IgD-negative memory B cell (primary cell): ENCODE measurements around the gene CAST. TPM values are rescaled to one million over a fixed set of nuclear protein-coding genes. Genes with fewer than 3 reads are reported as not detected.

ENCODE experiments used
- H3K27ac Mint-ChIP-seq, 3 donors: one replicate each; pipeline ENCODE4 v1.8.0; 2020 to 2022; ENCODE audit warnings: mild to moderate bottlenecking in 3 of 3, mixed read lengths in 3 of 3, moderate library complexity in 1 of 3
- H3K27me3 Mint-ChIP-seq: one replicate; pipeline ENCODE4 v1.8.0; 2021; ENCODE audit warnings: mixed read lengths
- H3K36me3 Mint-ChIP-seq: one replicate; pipeline ENCODE4 v1.8.0; 2020; ENCODE audit warnings: mild to moderate bottlenecking, mixed read lengths
- H3K4me1 Mint-ChIP-seq, 3 donors: one replicate each; pipeline ENCODE4 v1.8.0; 2020 to 2022; ENCODE audit warnings: mixed read lengths in 3 of 3, mild to moderate bottlenecking in 1 of 3
- H3K4me3 Mint-ChIP-seq, 4 donors: one replicate each; pipeline ENCODE4 v1.8.0; 2020 to 2022; ENCODE audit warnings: mild to moderate bottlenecking in 4 of 4, mixed read lengths in 4 of 4, moderate library complexity in 3 of 4
- H3K9me3 Mint-ChIP-seq, 3 donors: one replicate each; pipeline ENCODE4 v1.8.0; 2020 to 2021; ENCODE audit warnings: mixed read lengths in 3 of 3, mild to moderate bottlenecking in 1 of 3
- polyA plus RNA-seq: library from polyadenylated mRNA; unstranded; fragments of 300-500 nt; fragmentation: Illumina TruSeq; gene quantifications from one replicate; pipeline ENCODE4 v1.2.3, GENCODE V29; 2021

Gene CAST
- polyA plus RNA-seq, 1 donor from 2014 or later = 71.7 TPM

GRCh38 chr5:96673127-96673526, 11.0 kb downstream of the CAST start:
- Mint-ChIP-seq H3K27ac (no peak overlapping the region), H3K4me1 (peaks cover 14 to 28% (median 16%) of the 10 kb centered on the region in 3 donors), H3K9me3 (no peaks in the 10 kb centered on the region), H3K4me3 (no peak overlapping the region), H3K27me3 (no peaks in the 10 kb centered on the region), H3K36me3 (peaks cover 4% of the 10 kb centered on the region)

- H3K27ac Mint-ChIP-seq = no peak overlapping the region
- H3K4me1 Mint-ChIP-seq = peaks cover 8 to 26% (median 22%) of the 10 kb centered on the region in 3 donors
- peaks cover 6% of the 10 kb centered on the region for H3K36me3 Mint-ChIP-seq
- no peaks in the 10 kb centered on the region for H3K27me3 Mint-ChIP-seq
- H3K9me3 Mint-ChIP-seq = no peaks in the 10 kb centered on the region
- H3K4me3 Mint-ChIP-seq = no peak overlapping the region
Measured at GRCh38 chr5:96675882-96676281, 13.7 kb downstream of the CAST start.

GRCh38 chr5:96677496-96677895, 15.3 kb downstream of the CAST start:
- H3K9me3 Mint-ChIP-seq = no peaks in the 10 kb centered on the region
- H3K4me1 Mint-ChIP-seq = peaks cover 7 to 33% (median 27%) of the 10 kb centered on the region in 3 donors
- no peaks in the 10 kb centered on the region for H3K27me3 Mint-ChIP-seq
- H3K27ac Mint-ChIP-seq = no peak overlapping the region
- H3K36me3 Mint-ChIP-seq = peaks cover 8% of the 10 kb centered on the region
- H3K4me3 Mint-ChIP-seq = no peak overlapping the region

- Mint-ChIP-seq H3K36me3 (peaks cover 8% of the 10 kb centered on the region), H3K4me3 (no peak overlapping the region), H3K9me3 (no peaks in the 10 kb centered on the region), H3K4me1 (peaks cover 7 to 34% (median 25%) of the 10 kb centered on the region in 3 donors), H3K27me3 (no peaks in the 10 kb centered on the region), H3K27ac (no peak overlapping the region)
Measured at GRCh38 chr5:96679293-96679692, 17.1 kb downstream of the CAST start.

- H3K4me1 Mint-ChIP-seq = peaks cover 8 to 33% (median 25%) of the 10 kb centered on the region in 3 donors
- peaks cover 8% of the 10 kb centered on the region for H3K36me3 Mint-ChIP-seq
- H3K9me3 Mint-ChIP-seq = no peaks in the 10 kb centered on the region
- H3K27me3 Mint-ChIP-seq = no peaks in the 10 kb centered on the region
- H3K27ac Mint-ChIP-seq = no peak overlapping the region
- H3K4me3 Mint-ChIP-seq = no peak overlapping the region
Measured at GRCh38 chr5:96680759-96681470, 18.7 kb downstream of the CAST start.

- Mint-ChIP-seq H3K4me1 (peaks cover 24 to 50% (median 42%) of the 10 kb centered on the region in 3 donors), H3K36me3 (peaks cover 6% of the 10 kb centered on the region), H3K27me3 (no peaks in the 10 kb centered on the region), H3K4me3 (no peak overlapping the region), H3K9me3 (no peaks in the 10 kb centered on the region), H3K27ac (peak overlapping the region in 1 of 3 donors; percentile 68)
Measured at GRCh38 chr5:96683392-96683791, 21.2 kb downstream of the CAST start.

- Mint-ChIP-seq H3K9me3 (no peaks in the 10 kb centered on the region), H3K27ac (no peak overlapping the region), H3K27me3 (no peaks in the 10 kb centered on the region), H3K4me1 (peaks cover 24 to 50% (median 42%) of the 10 kb centered on the region in 3 donors), H3K4me3 (no peak overlapping the region), H3K36me3 (peaks cover 6% of the 10 kb centered on the region)
Measured at GRCh38 chr5:96683810-96684209, 21.6 kb downstream of the CAST start.

GRCh38 chr5:96687080-96687479, 24.9 kb downstream of the CAST start:
- H3K4me3 Mint-ChIP-seq = no peak overlapping the region
- peak overlapping the region in 2 of 3 donors; percentile 4 to 10 for H3K27ac Mint-ChIP-seq
- H3K9me3 Mint-ChIP-seq = no peaks in the 10 kb centered on the region
- peaks cover 2% of the 10 kb centered on the region for H3K36me3 Mint-ChIP-seq
- H3K4me1 Mint-ChIP-seq = peaks cover 18 to 40% (median 34%) of the 10 kb centered on the region in 3 donors
- H3K27me3 Mint-ChIP-seq = no peaks in the 10 kb centered on the region

- Mint-ChIP-seq H3K9me3 (no peaks in the 10 kb centered on the region), H3K36me3 (peaks cover 2% of the 10 kb centered on the region), H3K4me3 (no peak overlapping the region), H3K27me3 (no peaks in the 10 kb centered on the region), H3K27ac (no peak overlapping the region), H3K4me1 (peaks cover 17 to 34% (median 26%) of the 10 kb centered on the region in 3 donors)
Measured at GRCh38 chr5:96687812-96688453, 25.8 kb downstream of the CAST start.

- Mint-ChIP-seq H3K27ac (no peak overlapping the region), H3K27me3 (no peaks in the 10 kb centered on the region), H3K4me3 (no peak overlapping the region), H3K9me3 (no peaks in the 10 kb centered on the region), H3K36me3 (peaks cover 4% of the 10 kb centered on the region), H3K4me1 (peaks cover 18 to 28% (median 22%) of the 10 kb centered on the region in 3 donors)
Measured at GRCh38 chr5:96690861-96691260, 28.7 kb downstream of the CAST start.

- no peaks in the 10 kb centered on the region for H3K27me3 Mint-ChIP-seq
- H3K9me3 Mint-ChIP-seq = no peaks in the 10 kb centered on the region
- no peak overlapping the region for H3K27ac Mint-ChIP-seq
- peaks cover 11 to 20% (median 14%) of the 10 kb centered on the region in 3 donors for H3K4me1 Mint-ChIP-seq
- no peak overlapping the region for H3K4me3 Mint-ChIP-seq
- H3K36me3 Mint-ChIP-seq = peaks cover 4% of the 10 kb centered on the region
Measured at GRCh38 chr5:96691503-96692303, 29.5 kb downstream of the CAST start.

GRCh38 chr5:96692441-96692840, 30.3 kb downstream of the CAST start:
- H3K4me1 Mint-ChIP-seq = peaks cover 5 to 12% (median 7%) of the 10 kb centered on the region in 3 donors
- no peaks in the 10 kb centered on the region for H3K9me3 Mint-ChIP-seq
- peak overlapping the region in 1 of 3 donors; percentile 55 for H3K27ac Mint-ChIP-seq
- peaks cover 4% of the 10 kb centered on the region for H3K36me3 Mint-ChIP-seq
- no peaks in the 10 kb centered on the region for H3K27me3 Mint-ChIP-seq
- no peak overlapping the region for H3K4me3 Mint-ChIP-seq

GRCh38 chr5:96699186-96699820, 37.1 kb downstream of the CAST start:
- peaks cover 11 to 20% (median 16%) of the 10 kb centered on the region in 3 donors for H3K4me1 Mint-ChIP-seq
- H3K27me3 Mint-ChIP-seq = no peaks in the 10 kb centered on the region
- peak overlapping the region in 1 of 4 donors; percentile 40 for H3K4me3 Mint-ChIP-seq

GRCh38 chr5:96702503-96703383, 40.6 kb downstream of the CAST start:
- Mint-ChIP-seq H3K36me3 (peaks cover 2% of the 10 kb centered on the region), H3K4me3 (peak overlapping the region; percentile 84 to 98 (median 92)), H3K4me1 (peaks cover 14 to 36% (median 22%) of the 10 kb centered on the region in 3 donors), H3K9me3 (no peaks in the 10 kb centered on the region), H3K27ac (peak overlapping the region; percentile 79 to 96 (median 80)), H3K27me3 (no peaks in the 10 kb centered on the region)

More at GRCh38 chr5:96699186-96699820, 37.1 kb downstream of the CAST start:
- Mint-ChIP-seq H3K9me3 (no peaks in the 10 kb centered on the region), H3K36me3 (no peaks in the 10 kb centered on the region), H3K27ac (peak overlapping the region; percentile 10 to 89 (median 22))
